Eye (tissue), 1 donor: ENCODE measurements around the gene UNC5C.

ENCODE experiments used
- DNase-seq: peaks from one replicate; pipeline ENCODE4 v3.0.0-alpha.2; 2015

The UNC5C gene

DNA sequence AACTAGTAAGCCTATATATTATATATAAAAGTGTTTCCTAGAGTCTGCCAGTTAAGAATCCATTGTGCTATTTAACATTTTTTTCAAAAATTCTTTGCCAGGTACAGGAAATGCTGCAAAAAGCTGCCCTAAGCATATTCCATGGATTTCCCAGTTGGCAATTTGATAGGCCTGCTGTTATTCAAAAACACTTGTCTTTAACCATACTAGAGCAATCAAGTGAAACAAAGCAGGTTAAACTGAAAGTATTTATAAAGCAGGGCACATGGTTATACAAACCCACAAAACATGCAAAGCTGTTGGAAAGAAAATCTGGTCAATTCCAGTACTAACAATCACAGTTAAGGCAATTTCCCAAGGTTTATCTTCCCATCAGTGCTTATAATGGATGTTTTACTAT, 159.9 kb downstream of the UNC5C start:
- DNase-seq = no peak

DNA sequence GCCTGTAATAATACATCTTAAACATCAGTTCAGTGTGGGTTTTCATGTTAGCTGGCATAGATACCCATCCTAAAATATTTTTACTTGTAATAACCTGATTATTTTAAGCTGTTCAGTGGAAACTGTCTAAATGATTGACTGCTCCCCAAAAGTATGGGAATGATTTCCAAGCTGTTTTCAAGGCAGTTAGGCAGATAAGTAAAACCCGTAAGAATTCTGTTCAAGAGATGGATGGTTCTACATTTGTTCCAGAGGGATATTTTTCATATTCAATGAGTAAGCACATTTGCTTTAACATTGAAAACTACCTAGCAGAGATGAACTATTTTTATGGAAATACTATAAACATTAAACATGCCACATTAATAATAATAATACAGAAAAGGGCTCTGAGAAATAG, 161.1 kb downstream of the UNC5C start:
- DNase-seq = no peak

DNA sequence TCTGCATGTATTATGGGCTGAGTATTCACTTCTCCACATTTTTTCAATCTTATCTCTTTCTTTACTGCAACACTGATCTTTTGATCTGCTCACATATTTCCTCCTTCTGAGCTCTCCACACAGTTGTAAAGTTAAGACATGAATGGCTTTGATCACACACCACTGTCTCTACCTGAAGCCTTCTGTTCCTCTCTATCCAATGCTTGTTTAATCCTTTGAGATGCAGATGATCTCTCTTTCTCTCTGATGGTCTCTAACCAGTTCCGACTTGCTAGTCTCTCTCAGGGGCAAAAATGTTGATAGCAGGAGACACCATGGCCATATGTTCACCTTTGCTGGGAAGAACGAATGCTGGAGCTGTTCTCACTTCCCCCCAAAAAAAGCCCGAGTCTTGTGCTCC, 162.4 kb downstream of the UNC5C start:
- no peak for DNase-seq

DNA sequence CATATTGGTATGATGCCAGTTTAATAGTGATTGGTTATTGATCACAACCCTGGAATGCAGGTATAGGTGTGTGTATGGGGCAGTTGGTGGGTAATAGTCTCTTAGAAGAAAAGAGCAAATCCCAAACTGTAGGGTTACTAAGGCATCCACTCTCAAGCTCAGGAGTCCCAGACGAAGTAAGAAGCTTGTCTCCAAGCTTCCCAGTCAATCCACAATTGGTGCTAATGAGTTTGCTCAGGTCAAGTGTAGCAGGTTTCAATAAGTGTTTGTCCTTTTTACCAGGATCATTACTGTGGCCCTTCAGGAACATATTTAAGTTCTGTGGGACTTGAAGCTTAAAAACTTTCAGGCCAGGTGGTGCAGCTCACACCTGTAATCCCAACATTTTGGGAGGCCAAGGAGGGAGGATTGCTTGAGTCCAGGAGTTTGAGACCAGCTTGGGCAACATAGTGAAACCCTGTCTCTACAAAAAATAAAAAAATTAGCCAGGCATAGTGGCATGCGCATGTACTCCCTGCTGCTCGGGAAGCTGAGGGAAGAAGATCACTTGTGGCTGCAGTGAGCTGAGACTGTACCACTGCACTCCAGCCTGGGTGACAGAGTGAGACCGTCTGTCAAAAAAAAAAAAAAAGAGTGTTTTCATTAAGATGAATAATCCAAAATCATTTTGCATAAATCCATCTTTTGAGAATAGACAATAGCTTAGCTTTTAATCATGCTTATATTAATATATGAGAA, 166.8 kb downstream of the UNC5C start:
- no peak for DNase-seq

DNA sequence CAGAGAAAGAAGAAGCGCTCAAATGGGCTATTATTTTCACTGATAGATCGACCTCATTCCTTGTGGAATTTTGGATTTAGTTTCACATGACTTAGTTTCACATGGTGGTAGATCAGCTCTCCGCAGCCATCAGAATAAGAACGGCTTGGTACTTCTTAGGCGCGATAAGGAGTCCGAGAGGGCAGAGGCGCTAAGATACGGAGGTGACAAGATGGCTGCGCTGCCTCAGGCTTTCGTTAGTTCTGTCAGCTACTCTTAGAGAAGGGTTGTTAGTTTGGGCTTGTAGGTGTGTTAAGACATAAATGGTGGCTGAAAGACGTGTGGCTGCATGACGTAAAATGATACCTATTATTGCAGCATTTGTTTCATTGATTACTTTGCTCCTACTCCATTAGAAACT, 169.1 kb downstream of the UNC5C start:
- no peak for DNase-seq

DNA sequence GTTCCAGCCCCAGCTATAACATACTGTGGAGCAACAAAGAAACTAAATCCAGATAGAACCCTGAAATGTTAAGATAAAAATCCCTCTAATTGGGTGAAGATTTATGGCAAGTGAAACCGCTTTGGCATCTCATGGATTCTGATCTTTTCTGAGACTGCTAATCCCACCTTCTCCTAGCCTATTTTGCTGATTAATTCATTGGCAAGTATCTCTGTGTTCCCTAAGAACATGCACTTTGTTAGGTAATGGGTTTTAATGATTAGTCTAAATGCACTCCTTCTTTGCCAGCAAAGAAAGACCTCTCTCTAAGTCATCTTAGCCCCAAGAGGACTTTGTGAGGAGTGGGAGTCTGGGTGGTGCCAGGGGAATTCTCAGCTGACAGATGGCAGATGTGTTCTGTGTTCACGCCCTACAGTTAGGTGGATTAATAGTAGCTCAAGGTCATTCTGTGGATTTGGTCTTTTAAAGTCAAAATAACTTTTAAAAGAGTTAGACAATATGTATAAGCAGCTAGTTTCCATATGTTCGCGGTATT, 171.3 kb downstream of the UNC5C start:
- peak; percentile 69 for DNase-seq

DNA sequence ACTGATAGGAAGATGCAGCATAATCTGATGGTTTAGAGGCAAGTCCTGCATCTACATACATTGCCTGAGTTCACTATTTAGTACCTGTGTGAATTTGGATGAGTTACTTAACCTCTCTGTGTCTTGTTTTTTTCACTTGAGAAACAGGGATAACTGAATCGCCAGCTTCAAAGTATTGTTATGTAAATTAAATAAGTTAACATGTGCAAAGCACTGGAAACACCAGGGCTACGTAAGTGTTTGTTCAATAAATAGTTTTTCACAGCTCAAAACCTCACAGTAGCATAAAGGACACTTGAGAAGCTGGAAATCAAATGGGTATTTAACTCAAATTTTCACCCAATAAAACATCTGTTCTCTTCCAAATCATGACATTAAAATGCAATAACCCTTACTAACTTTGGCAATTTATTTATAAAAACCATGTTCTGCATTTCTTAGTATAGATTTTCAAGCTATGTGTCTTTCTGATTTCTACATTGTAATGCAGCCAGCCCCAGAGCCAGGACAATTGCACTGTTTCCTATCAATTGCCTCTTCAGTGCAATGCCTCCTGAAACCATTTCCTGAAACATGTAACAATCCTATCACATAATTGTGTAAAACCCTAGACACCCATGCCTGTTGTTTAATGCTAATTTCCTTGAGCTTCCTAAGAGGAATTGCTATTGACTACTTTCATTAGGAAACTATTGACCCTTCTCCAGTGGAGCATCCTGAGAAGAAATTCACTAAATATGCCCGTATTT, 177.1 kb downstream of the UNC5C start:
- no peak for DNase-seq

DNA sequence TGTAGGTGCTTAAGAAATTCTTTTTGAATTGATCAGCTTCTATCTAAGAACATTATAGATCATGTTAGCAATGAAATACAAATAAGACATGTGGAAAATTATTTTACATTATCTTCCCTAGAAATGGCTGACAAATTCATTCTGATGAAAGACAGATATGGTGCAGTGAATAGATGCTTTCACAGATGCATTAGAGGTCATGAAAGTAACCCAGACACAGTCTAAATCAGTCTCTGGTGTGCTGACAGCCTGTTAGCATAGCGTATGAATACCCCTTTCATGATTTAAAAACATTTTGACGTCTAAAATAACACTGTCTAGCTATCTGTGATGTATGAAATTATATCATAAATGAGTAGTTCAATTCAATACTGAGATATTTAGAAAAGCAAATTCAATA, 180.9 kb downstream of the UNC5C start:
- no peak for DNase-seq

DNA sequence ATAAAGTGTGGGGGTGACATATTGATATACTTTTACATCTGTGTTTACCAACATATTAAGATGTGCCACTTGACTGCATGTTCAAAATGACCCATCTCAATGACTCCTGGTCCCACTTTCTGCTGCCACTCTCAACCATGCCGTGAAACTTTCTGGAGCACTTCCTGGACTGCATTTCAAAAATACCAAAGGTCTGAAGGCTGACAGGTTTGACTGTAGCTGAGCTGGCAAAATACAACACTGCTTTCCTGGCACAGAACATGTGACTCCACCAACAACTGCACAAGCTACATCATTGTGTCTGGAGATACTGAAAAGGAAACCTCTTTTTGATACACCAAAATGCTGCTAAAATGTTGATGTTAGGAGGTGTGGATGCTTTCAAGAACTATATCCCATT, 184.8 kb downstream of the UNC5C start:
- DNase-seq = no peak

DNA sequence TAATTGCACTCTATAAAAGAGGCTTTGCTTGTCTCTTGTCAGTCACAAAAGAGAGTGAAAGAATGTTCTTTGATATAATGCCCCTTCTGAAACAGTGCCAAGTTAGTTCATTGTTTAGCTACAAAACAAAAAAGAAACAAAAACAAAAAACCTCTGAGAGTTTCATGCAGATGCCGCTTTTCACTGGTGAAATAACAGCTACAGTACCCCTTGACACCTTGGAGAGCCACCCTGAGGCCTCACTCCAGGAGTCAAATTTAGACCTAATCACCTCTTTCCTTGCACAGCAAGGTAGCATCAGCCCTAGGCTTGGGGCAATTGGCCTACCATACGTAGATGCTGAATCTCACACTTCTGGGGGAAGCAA, 185.2 kb downstream of the UNC5C start:
- no peak for DNase-seq

DNA sequence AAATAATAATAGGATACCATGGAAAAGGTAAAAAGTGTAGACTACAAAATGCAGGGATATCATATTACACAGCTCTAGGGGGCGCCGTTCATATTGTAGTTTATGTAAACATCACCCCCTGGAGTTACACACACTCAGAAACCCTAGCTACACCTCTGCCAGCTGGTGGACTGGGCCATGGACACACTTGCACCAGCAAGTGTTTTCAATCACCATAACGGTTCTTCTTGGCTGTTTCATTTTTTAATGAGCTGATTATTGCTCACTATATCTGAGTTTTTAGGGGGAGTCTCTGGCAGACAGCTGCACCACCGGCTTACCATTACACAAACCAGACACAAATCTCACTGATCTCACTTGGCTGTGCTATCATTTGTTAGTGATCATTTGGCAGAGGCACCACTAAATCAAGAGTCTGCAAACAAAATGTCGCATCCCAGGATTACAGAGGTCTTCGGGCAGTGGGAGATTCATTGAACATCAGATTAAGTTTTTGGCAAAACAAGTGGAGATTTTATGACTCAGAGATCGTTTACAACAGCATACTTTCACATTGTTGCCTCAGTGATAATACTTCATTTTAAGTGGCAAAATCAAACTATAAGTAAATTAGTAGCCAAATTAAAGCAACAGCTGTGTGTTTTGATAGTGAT, 185.7 kb downstream of the UNC5C start:
- no peak for DNase-seq

DNA sequence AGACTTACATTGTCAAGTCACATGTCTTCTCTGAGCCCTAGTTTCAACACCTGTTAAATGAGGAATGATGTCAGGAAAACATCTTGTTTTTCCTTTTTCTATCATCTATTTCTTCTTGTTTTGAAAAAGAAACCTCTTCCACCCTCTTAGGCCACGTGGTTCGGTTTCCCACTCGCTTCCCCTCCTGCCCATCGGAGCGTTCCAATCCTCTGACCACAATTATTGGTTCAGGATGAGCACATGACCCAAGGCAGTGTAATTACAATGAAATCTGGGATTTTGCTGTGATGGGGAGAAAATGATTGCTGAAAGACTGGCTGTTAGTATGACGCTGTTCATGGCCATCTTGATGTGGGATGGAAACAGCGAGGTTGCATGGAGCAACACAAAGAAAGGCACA, 186.7 kb downstream of the UNC5C start:
- no peak for DNase-seq

DNA sequence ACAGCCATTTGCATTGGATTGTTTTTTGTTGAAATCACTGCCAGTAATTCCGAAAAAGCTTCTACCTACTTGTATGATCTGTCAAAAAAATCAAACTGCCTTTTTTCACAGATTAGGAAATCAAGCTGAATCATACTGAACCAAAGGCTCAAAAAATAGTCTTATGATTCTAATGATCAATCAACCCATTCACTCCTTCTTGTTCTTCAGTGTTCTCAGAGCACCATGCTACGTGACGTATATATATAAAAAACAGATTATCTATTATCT, 187.1 kb downstream of the UNC5C start:
- no peak for DNase-seq

DNA sequence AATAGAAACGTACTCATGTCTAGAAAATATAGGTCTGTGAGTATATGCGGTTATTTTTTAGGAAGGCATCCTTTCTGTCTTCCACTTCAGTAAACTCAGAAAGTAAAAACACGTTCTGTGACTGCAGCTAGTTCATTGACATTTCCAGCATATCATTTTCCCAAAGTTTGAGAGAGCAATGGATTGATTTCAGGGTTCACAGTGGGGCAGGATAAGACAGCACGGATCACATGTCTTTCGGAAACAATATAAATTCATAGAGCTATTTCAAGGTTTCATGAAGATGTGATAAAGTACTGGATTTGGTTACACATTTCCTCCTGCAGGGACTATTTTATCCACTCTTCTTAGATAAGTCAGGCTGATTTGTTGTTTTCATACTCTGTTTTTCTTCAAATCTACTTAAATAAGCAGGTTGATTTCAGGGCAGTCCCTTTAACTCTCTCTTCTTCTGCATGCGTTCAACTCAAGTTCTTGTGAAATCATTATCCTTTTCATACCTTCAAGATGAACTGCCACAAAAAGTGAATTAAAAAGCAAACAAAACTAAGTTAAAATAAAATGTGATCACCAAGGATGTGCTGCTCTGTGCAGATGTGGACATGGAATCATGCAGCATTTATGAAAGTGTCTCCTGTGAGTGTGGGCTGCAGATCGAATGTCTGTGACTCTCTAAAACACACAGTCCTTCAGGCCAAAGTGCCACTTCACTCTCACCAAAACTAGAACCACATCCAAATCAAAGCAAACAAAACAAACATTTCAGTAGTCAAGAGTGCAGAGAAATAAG, 187.7 kb downstream of the UNC5C start:
- DNase-seq = no peak

DNA sequence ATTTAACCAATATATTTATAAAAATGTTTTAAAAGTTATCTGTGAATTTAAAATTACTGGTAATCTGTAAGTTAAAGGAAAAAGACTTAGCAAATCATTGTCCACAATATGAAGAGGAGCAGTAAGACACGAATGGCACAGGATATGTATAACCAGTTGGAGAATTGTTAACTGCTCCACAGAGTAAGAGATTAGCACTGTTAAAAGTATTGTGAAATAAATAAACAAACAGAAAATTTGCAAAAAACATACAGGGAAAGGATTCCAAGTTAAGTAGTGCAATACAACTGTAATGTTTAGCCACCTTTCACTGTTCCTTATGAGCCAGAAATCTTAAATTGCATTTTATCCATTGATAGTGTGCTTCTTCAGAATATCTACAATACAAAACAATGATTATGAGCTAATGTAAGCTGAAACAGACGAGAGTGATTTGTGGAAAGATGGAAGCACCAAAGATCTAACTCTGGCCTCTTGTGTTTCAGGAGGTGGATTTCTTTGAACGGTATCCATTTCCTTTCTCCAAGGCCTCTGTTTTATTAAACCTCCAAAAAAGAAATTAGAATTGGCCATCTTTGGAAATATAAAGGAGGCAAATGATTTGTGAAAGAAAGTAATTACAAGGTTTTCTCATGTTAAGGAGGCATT, 188.4 kb downstream of the UNC5C start:
- DNase-seq = no peak

DNA sequence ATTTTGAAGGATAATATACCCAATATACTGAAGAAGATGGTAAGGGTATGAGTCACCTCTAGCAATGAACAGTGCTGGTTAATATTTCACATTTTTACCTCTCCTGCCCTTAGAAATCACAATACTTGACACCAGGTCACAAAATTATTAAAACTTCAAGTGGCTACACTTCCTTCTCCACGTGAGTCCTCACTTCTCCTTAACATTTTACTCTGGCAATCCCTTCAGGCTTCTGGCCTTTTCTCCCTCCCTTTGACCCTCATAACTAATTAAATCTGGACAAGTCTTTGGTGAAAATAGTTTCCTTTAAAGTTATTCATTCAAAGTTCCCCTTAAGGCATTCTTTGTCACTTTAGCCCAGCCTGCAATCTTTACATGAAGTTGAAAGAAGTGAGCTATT, 190.4 kb downstream of the UNC5C start:
- DNase-seq = no peak

DNA sequence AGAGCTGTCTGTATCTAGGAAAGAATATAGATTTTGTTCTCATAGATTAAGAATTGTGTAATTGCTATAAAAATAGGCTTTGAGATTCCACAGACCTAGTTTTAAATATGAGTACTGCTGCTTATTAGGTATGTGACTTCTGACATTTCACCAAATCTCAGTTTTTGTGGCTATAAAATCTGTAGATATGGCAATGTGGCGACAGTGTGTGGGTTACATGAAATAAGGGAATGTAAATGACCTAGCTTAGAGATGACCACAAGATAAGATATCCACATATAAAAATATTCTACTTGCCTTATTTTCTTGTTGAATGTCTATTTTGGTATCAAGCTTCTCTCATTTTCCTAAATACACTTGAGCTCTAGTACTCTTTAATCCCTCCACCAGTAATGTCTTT, 193.8 kb downstream of the UNC5C start:
- no peak for DNase-seq

DNA sequence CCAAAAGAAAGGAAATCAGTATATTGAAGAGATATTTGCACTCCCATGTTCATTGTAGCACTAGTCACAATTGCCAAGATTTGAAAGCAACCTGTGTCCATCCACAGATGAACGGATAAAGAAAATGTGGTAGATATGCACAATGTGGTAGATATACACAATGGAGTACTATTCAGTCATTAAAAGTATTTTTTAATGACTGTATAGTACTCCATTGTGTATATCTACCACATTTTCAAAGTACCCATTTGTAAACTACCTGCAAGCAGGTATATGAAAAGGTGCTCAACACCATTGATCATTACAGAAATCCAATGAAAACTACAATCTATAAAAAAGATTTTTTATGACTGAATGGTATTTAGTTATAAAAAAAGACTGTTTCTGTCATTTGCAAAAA, 200.4 kb downstream of the UNC5C start:
- DNase-seq = no peak

DNA sequence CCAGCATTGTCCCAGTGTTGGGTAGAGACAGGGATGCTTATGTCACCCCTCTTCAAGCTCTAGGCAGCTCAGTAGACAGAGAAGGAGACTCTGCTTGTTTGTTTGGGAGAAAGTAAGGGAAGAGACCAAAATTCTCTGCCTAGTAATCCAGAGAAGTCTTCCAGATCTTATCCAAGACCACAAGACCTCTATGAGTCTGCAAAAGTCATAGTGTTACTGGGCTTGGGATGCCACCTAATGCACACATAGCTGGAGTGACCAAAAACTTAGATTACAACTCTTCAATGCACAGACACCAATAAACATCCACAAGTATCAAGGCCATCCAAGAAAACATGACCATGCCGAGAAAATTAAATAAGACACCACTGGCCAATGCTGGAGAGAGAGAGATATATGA, 205.5 kb downstream of the UNC5C start:
- no peak for DNase-seq

DNA sequence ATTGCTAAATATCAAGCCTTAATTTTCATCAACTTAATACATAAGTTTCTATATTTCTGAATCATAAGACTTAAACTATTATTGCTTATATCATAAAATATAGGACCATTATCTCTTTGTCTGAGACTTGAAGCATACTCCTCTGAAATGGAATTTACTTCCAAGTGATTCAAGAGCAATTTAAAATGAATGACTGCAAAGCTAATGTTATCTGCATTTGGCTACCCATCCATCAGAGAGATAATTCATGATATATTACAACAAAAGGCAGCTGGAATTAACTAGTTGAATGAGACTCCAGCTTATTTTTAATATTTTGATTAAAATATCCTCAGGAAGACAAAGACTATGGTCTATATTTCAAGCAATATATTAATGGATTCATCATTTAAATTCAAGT, 208.6 kb downstream of the UNC5C start:
- DNase-seq = no peak

DNA sequence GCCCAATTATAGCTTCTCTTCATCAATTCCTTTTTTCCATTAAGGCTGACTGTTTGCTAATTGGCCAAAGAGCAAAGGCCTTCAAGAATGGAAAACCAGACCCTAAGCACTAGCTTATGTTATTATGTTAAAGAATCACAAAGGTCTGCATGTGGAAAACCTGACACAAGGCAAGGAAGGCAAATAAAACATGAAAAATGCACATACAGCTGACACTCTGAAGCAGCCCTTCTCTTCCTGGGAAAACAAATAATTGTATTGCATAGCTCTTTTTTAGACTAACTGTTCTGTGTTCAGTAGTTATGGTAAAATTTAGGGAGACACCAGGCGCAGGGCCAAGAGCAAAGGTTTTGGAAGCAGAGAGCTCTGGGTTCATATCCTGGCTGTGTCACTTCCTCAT, 223.1 kb downstream of the UNC5C start:
- no peak for DNase-seq

DNA sequence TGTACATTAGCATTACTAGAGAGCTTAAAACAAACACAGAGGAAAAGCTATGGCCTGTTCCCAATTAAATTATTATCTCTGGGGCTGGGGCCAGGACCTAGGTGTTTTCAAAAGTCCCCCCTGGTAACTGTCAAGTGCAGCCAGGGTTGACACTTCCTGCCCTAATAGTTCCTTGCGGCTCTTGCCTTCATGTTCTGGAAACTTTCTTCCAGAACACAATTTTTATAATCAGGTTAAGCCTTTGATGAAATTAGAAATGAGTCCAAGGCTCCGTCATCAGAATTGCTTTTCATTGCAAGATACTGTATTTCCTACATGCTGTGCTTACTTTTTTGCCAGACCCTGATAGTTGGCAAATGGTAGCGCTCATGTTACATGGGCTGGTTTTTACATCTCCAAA, 229.6 kb downstream of the UNC5C start:
- no peak for DNase-seq

DNA sequence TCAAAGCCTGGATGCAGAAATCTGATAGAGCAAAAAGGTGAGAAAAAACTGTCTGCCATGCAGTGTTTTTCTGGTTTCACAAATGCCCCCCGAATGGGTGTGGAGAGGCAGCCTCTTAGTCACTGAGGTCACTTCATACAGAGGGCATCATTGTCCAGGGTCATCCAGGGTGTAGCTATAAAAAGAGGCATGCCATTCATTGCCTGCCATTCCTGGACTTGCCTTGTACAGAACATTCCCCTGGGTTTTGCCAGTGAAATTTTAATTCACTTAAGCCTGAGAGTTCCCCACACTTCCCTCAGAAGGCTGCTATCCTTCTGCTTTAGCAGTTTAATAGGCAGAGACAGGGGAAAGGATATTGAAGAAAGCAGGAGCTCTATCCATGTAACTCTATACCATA, 230.3 kb downstream of the UNC5C start:
- peak; percentile 68 for DNase-seq
